Nephron (organoid): ENCODE results near the gene SMAD7.
A peak's percentile ranks its signal among the peaks of the same experiment; 100 is the strongest.

Experiments used
- H3K27ac Mint-ChIP-seq, 3 experiments: 2 replicates each; pipeline ENCODE4 v1.8.0; 2020; ENCODE audit warnings: mixed read lengths in 3 of 3, mild to moderate bottlenecking in 2 of 3, moderate library complexity in 1 of 3
- H3K27me3 Mint-ChIP-seq: 2 replicates; pipeline ENCODE4 v1.8.0; 2021; ENCODE audit warnings: low read depth, mild to moderate bottlenecking, moderate library complexity, mixed read lengths
- H3K36me3 Mint-ChIP-seq: 2 replicates; pipeline ENCODE4 v1.8.0; 2020; ENCODE audit warnings: low read depth, mixed read lengths
- H3K4me1 Mint-ChIP-seq: 2 replicates; pipeline ENCODE4 v1.8.0; 2020; ENCODE audit warnings: mixed read lengths
- H3K4me3 Mint-ChIP-seq, 3 experiments: 2 replicates each; pipeline ENCODE4 v1.8.0; 2020; ENCODE audit warnings: mild to moderate bottlenecking in 3 of 3, mixed read lengths in 3 of 3, moderate library complexity in 2 of 3
- H3K9me3 Mint-ChIP-seq: 2 replicates; pipeline ENCODE4 v1.8.0; 2020; ENCODE audit warnings: mixed read lengths
- CTCF ChIP-seq, 3 experiments: fragments of 200-600 bp; sonication (generic); IDR thresholded peaks; one replicate each; pipeline ENCODE4 v1.5.0; 2021; ENCODE audit warnings: antibody characterized with exemption in 3 of 3; ENCODE audit not compliant: unreplicated experiment in 3 of 3

Gene SMAD7

DNA sequence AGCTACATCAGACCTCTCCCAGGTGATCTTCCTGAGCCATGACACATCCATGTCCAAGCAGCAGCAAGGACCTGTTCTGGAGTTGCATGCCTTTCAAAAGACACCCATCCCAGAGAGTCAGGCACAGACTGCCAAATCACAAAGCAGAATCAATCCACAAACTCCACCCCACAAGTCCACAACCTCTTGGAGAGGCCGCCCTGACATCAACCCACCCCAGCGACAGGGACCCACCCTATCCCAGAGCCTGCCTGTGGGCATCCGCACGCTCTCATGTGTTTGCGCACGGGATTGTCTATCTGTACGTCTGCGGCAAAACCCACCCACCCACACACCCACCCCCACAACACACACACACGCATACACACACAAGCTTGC, 11.9 kb downstream of the SMAD7 start:
- Mint-ChIP-seq H3K27me3 (no peaks in the 10 kb centered on the region), H3K36me3 (peaks cover 67% of the 10 kb centered on the region), H3K4me3 (peak overlapping the region; percentile 58 to 72 (median 61)), H3K4me1 (peaks cover 96% of the 10 kb centered on the region), H3K27ac (peak overlapping the region; percentile 92 to 96 (median 93)), H3K9me3 (no peaks in the 10 kb centered on the region)
- no peak for TF ChIP-seq CTCF (IDR thresholded peaks at IDR 0.05; ENCODE audit: unreplicated experiment in 3 of 3)

GRCh38 chr18:48937869-48938750, 12.7 kb downstream of the SMAD7 start:
- Mint-ChIP-seq H3K4me1 (peaks cover 93% of the 10 kb centered on the region), H3K27me3 (no peaks in the 10 kb centered on the region), H3K4me3 (peak overlapping the region; percentile 58 to 72 (median 61)), H3K27ac (peak overlapping the region; percentile 92 to 96 (median 93)), H3K9me3 (no peaks in the 10 kb centered on the region), H3K36me3 (peaks cover 59% of the 10 kb centered on the region)
- no peak for TF ChIP-seq CTCF (IDR thresholded peaks at IDR 0.05; ENCODE audit: unreplicated experiment in 3 of 3)

DNA sequence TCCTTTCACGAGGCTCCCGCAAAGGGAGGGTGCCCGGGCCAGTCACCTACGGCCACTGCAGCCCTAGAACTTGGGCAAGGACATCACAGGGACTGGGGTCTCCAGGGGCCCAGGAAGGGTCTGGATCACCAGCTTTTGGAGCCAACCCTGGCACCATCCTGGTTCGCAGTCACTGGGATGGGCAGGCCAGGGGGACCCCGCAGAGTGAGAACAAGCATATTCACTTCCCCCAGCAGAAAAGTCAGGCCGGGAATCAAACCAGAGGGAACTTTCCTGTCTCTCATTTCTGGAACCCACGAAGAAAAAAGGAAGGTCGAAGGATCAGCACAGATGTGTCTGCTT, 15.4 kb downstream of the SMAD7 start:
- Mint-ChIP-seq H3K4me1 (peaks cover 95% of the 10 kb centered on the region), H3K27me3 (no peaks in the 10 kb centered on the region), H3K27ac (peak overlapping the region; percentile 33 to 93 (median 90)), H3K4me3 (peak overlapping the region in 1 of 3 experiments; percentile 25), H3K36me3 (peaks cover 43% of the 10 kb centered on the region), H3K9me3 (no peaks in the 10 kb centered on the region)
- TF ChIP-seq CTCF (IDR thresholded peaks at IDR 0.05; ENCODE audit: unreplicated experiment in 3 of 3), result no peak

GRCh38 chr18:48934723-48935432, 15.9 kb downstream of the SMAD7 start:
- no peak for TF ChIP-seq CTCF (IDR thresholded peaks at IDR 0.05; ENCODE audit: unreplicated experiment in 3 of 3)
- Mint-ChIP-seq H3K27me3 (no peaks in the 10 kb centered on the region), H3K4me3 (peak overlapping the region in 2 of 3 experiments; percentile 35 to 42), H3K36me3 (peaks cover 41% of the 10 kb centered on the region), H3K4me1 (peaks cover 95% of the 10 kb centered on the region), H3K9me3 (no peaks in the 10 kb centered on the region), H3K27ac (peak overlapping the region; percentile 69 to 93 (median 90))

- peaks cover 38% of the 10 kb centered on the region for H3K36me3 Mint-ChIP-seq
Observed at GRCh38 chr18:48934415-48934722, 16.4 kb downstream of the SMAD7 start.

More at GRCh38 chr18:48934415-48934722, 16.4 kb downstream of the SMAD7 start:
- Mint-ChIP-seq H3K27me3 (no peaks in the 10 kb centered on the region), H3K4me1 (peaks cover 95% of the 10 kb centered on the region), H3K4me3 (peak overlapping the region in 2 of 3 experiments; percentile 12 to 26), H3K27ac (peak overlapping the region; percentile 69 to 93 (median 90)), H3K9me3 (no peaks in the 10 kb centered on the region)
- TF ChIP-seq CTCF (IDR thresholded peaks at IDR 0.05; ENCODE audit: unreplicated experiment in 3 of 3), result no peak
